ENCODE data around the gene HELZ.
A peak's percentile ranks its signal among the peaks of the same experiment; 100 is the strongest.
"Not testable (repeated sequence)": the region's sequence is repeated elsewhere in the genome, so short reads cannot be mapped to it uniquely, and the experiment has no call there.

Gene HELZ

GRCh38 chr17:67260170-67260987, 15.4 kb upstream of the HELZ start:
- H3K27ac ChIP-seq: peak overlapping the region; percentile 99
- no peak for DNase-seq (ENCODE audit: low spot score)
- TF ChIP-seq, protein P1, sequence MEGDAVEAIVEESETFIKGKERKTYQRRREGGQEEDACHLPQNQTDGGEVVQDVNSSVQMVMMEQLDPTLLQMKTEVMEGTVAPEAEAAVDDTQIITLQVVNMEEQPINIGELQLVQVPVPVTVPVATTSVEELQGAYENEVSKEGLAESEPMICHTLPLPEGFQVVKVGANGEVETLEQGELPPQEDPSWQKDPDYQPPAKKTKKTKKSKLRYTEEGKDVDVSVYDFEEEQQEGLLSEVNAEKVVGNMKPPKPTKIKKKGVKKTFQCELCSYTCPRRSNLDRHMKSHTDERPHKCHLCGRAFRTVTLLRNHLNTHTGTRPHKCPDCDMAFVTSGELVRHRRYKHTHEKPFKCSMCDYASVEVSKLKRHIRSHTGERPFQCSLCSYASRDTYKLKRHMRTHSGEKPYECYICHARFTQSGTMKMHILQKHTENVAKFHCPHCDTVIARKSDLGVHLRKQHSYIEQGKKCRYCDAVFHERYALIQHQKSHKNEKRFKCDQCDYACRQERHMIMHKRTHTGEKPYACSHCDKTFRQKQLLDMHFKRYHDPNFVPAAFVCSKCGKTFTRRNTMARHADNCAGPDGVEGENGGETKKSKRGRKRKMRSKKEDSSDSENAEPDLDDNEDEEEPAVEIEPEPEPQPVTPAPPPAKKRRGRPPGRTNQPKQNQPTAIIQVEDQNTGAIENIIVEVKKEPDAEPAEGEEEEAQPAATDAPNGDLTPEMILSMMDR (conservative IDR thresholded peaks at IDR 0.05; ENCODE audit: low read depth): no peak
- ChIA-PET POLR2A (ENCODE audit: low non-redundant PET) (no interaction called here), CTCF (interaction anchor here (0.7 kb wide), 1 partner anchor 8 kb away, joined by 8 read pairs; no protein-coding TSS in a partner anchor)

DNA sequence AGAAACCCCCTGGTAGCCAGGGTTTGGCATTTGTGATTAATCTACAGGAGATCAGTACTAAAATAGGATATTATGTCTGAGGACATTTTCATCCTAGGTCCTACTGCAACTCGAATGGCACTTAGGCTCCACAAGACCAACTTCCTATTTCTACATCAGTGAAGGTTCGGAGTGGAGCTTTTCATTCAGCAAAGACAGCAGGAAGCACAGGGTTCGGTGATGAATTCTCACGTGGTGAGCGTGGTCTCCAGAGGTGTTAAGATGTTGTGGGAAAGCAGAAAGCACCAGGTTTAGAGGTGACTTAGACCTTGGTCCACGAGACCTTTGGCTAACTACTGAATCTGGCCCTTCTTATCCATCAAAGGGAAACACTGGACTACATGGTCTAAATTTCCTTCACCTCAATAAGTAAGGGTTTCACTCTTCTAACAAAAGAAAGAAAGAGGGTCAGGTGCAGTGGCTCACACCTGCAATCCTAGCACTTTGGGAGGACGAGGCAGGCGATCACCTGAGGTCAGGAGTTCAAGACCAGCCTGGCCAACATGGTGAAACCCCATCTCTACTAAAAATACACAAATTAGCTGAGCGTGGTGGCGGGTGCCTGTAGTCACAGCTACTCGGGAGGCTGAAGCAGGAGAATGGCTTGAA, 13.9 kb upstream of the HELZ start:
- TF ChIP-seq, protein P1 (conservative IDR thresholded peaks at IDR 0.05; ENCODE audit: low read depth): no peak
- H3K27ac ChIP-seq: peak overlapping the region; percentile 99
- no peak for DNase-seq (ENCODE audit: low spot score)
- CTCF ChIA-PET: no interaction called here
- POLR2A ChIA-PET (ENCODE audit: low non-redundant PET): no interaction called here

- ChIA-PET POLR2A (ENCODE audit: low non-redundant PET) (no interaction called here), CTCF (interaction anchor here (0.6 kb wide), 1 partner anchor 147 kb away, joined by 3 read pairs; no protein-coding TSS in a partner anchor)
- TF ChIP-seq, protein P1 (conservative IDR thresholded peaks at IDR 0.05; ENCODE audit: low read depth): no peak
- peak overlapping the region; percentile 74 for H3K27ac ChIP-seq
- DNase-seq (ENCODE audit: low spot score): no peak
Measured at GRCh38 chr17:67256075-67256732, 11.2 kb upstream of the HELZ start.

- peak; percentile 53 for DNase-seq (ENCODE audit: low spot score)
- ChIA-PET POLR2A (ENCODE audit: low non-redundant PET) (no interaction called here), CTCF (no interaction called here)
- TF ChIP-seq, protein P1 (conservative IDR thresholded peaks at IDR 0.05; ENCODE audit: low read depth): no peak
- peak overlapping the region; percentile 97 for H3K27ac ChIP-seq
Measured at GRCh38 chr17:67253384-67253783, 8.4 kb upstream of the HELZ start.

- DNase-seq (ENCODE audit: low spot score); POLR2A ChIA-PET (ENCODE audit: low non-redundant PET): not testable (repeated sequence)
- H3K27ac ChIP-seq: peak overlapping the region; percentile 96
- CTCF ChIA-PET: interaction anchor here (0.6 kb wide), 1 partner anchor 8 kb away, joined by 8 read pairs; no protein-coding TSS in a partner anchor
Measured at GRCh38 chr17:67251586-67251985, 6.6 kb upstream of the HELZ start.

- DNase-seq (ENCODE audit: low spot score): no peak
- H3K27ac ChIP-seq: peak overlapping the region; percentile 100
- ChIA-PET POLR2A (ENCODE audit: low non-redundant PET) (no interaction called here), CTCF (interaction anchor here (0.7 kb wide), 1 partner anchor 436 kb away, joined by 4 read pairs; no protein-coding TSS in a partner anchor)
- TF ChIP-seq, protein P1 (conservative IDR thresholded peaks at IDR 0.05; ENCODE audit: low read depth): no peak
Measured at GRCh38 chr17:67248291-67248690, 3.3 kb upstream of the HELZ start.
